ENCODE results near the gene GRIP1.

GRCh38 chr12:66500841-66501240 is 178.0 kb downstream of the GRIP1 start:
- TF ChIP-seq SUPT20H (IDR thresholded peaks at IDR 0.05; ENCODE audit: borderline replicate concordance, control insufficient read depth, low read depth, low read length) (no peak), POLR2A (IDR thresholded peaks at IDR 0.05; ENCODE audit: low read depth, low read length) (no peak), ZNF207 (IDR thresholded peaks at IDR 0.05; ENCODE audit: borderline replicate concordance) (no peak), JUND (IDR thresholded peaks at IDR 0.05; ENCODE audit: low read depth, low read length) (no peak), CHD2 (IDR thresholded peaks at IDR 0.05; ENCODE audit: borderline replicate concordance, low read depth, low read length) (no peak), PAX8 (IDR thresholded peaks at IDR 0.05) (no peak), TCF3 (IDR thresholded peaks at IDR 0.05; ENCODE audit: borderline replicate concordance, insufficient read depth, low read depth, low read length) (no peak), CEBPB (IDR thresholded peaks at IDR 0.05; ENCODE audit: borderline replicate concordance in 1 of 2, low read depth in 2 of 2, low read length in 2 of 2) (no peak), EGR1 (IDR thresholded peaks at IDR 0.05; ENCODE audit: borderline replicate concordance in 1 of 2, low read depth in 2 of 2, low read length in 2 of 2) (0 out of 3 replicates have a peak, but pooled peaks of 1 of the 2 experiments have one; percentile 18), TCF7 (IDR thresholded peaks at IDR 0.05; ENCODE audit: borderline replicate concordance) (no peak), MXI1 (IDR thresholded peaks at IDR 0.05; ENCODE audit: low read depth, low read length) (no peak)
- TF ChIP-seq, protein P1, sequence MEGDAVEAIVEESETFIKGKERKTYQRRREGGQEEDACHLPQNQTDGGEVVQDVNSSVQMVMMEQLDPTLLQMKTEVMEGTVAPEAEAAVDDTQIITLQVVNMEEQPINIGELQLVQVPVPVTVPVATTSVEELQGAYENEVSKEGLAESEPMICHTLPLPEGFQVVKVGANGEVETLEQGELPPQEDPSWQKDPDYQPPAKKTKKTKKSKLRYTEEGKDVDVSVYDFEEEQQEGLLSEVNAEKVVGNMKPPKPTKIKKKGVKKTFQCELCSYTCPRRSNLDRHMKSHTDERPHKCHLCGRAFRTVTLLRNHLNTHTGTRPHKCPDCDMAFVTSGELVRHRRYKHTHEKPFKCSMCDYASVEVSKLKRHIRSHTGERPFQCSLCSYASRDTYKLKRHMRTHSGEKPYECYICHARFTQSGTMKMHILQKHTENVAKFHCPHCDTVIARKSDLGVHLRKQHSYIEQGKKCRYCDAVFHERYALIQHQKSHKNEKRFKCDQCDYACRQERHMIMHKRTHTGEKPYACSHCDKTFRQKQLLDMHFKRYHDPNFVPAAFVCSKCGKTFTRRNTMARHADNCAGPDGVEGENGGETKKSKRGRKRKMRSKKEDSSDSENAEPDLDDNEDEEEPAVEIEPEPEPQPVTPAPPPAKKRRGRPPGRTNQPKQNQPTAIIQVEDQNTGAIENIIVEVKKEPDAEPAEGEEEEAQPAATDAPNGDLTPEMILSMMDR (IDR thresholded peaks at IDR 0.05 in 2 of 3, conservative IDR thresholded peaks at IDR 0.05 in 1 of 3; ENCODE audit: control insufficient read depth in 2 of 3, extremely low read depth in 1 of 3, insufficient read depth in 1 of 3, low read depth in 3 of 3, low read length in 3 of 3), result no peak
- TF ChIP-seq, protein P2, sequence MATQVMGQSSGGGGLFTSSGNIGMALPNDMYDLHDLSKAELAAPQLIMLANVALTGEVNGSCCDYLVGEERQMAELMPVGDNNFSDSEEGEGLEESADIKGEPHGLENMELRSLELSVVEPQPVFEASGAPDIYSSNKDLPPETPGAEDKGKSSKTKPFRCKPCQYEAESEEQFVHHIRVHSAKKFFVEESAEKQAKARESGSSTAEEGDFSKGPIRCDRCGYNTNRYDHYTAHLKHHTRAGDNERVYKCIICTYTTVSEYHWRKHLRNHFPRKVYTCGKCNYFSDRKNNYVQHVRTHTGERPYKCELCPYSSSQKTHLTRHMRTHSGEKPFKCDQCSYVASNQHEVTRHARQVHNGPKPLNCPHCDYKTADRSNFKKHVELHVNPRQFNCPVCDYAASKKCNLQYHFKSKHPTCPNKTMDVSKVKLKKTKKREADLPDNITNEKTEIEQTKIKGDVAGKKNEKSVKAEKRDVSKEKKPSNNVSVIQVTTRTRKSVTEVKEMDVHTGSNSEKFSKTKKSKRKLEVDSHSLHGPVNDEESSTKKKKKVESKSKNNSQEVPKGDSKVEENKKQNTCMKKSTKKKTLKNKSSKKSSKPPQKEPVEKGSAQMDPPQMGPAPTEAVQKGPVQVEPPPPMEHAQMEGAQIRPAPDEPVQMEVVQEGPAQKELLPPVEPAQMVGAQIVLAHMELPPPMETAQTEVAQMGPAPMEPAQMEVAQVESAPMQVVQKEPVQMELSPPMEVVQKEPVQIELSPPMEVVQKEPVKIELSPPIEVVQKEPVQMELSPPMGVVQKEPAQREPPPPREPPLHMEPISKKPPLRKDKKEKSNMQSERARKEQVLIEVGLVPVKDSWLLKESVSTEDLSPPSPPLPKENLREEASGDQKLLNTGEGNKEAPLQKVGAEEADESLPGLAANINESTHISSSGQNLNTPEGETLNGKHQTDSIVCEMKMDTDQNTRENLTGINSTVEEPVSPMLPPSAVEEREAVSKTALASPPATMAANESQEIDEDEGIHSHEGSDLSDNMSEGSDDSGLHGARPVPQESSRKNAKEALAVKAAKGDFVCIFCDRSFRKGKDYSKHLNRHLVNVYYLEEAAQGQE (IDR thresholded peaks at IDR 0.05; ENCODE audit: low read depth, low read length), result no peak
- TF ChIP-seq, protein P3, sequence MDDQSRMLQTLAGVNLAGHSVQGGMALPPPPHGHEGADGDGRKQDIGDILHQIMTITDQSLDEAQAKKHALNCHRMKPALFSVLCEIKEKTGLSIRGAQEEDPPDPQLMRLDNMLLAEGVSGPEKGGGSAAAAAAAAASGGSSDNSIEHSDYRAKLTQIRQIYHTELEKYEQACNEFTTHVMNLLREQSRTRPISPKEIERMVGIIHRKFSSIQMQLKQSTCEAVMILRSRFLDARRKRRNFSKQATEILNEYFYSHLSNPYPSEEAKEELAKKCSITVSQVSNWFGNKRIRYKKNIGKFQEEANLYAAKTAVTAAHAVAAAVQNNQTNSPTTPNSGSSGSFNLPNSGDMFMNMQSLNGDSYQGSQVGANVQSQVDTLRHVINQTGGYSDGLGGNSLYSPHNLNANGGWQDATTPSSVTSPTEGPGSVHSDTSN (IDR thresholded peaks at IDR 0.05; ENCODE audit: insufficient replicate concordance, low read depth, low read length), result no peak

Data from GM12878 (cell line).